HG02678 (cell line): ENCODE measurements around the gene PHF21B.
"Not testable (repeated sequence)": the region's sequence is repeated elsewhere in the genome, so short reads cannot be mapped to it uniquely, and the experiment has no call there.

Experiments used
- ATAC-seq: cut with Tn5 transposase; IDR thresholded peaks from one replicate; pipeline ENCODE4 v1.9.1; 2021; ENCODE audit warnings: mild to moderate bottlenecking, moderate library complexity; ENCODE audit not compliant: unreplicated experiment

The PHF21B gene

DNA sequence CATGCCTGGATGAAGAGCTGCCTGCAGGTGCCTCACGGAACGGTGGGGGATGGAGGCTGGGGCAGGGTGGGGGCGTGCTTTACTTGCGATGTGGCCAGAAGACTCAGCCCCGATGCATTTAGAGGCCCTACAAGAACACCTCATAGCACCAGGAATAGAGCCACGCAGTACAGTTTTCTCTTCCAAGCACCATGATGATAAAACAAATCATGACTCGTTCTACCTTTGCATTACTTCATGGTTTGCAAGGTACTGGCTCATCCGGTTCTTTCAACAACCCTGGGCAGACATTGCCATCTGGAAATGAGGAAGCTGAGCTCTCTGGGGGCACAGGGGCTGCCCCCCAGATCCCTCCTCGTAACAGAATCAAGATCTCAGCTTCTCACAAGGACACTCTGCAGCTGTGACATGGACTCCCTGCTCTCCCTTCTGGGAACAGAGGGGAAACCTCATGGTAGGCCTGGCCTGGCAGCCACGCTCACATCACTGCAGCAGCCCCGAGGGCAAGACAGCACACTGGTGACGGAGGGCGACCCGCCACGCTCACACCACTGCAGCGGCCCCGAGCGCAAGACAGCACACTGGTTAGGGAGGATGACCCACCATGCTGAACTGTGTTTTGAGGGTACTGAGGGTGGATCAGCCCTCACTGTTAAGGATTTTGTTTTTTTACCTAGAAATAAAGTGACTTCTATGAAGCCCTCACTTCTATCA is 46.9 kb downstream of the PHF21B start:
- ATAC-seq = no peak

- ATAC-seq = not testable (repeated sequence)
These were observed 48.1 kb downstream of the PHF21B start for GRCh38 chr22:44961682-44962081.

DNA sequence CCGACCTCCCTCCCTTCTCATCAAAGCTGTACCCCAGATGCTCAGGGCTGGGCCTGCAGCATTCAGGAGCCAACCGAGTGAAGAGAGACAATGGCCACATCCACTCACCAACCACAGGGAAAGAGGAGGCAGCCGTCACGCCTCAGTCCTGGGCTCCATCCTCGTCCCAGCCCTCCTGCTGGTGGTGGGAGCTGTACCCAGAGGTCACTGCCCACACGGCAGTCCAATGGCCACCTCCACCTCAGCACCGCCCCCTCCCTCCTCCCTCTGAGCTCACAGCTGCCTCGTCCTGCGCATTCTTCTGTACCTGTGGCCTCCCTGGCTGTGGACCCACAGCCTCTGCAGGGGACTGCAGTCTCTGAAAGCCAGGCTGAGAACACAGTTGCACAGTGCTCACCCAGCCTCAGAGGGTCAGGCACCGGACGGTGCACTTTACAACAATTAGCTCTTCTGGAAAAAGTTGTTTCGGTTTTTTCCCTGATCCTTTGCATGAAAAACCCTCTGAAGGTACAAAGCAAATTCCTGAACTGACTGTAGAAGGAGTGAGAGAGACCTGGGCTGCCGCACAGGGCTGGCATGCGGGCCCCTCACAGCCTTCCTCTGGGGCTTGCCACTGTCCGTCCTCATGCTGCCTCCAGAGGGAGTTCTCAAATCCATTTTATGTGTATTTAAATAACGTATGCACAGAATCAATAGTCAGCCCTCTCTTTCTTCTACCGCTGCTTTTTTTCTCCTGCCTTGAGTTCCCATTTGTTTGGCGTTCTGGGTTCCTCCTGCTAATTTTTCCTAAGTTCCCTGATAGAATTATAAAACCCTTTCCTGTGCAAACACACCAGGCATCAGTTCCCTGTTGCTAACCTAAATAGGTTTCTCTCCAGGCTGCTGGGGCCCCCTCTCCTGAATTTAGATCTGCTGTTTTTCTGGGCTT is 52.7 kb downstream of the PHF21B start:
- no peak for ATAC-seq

DNA sequence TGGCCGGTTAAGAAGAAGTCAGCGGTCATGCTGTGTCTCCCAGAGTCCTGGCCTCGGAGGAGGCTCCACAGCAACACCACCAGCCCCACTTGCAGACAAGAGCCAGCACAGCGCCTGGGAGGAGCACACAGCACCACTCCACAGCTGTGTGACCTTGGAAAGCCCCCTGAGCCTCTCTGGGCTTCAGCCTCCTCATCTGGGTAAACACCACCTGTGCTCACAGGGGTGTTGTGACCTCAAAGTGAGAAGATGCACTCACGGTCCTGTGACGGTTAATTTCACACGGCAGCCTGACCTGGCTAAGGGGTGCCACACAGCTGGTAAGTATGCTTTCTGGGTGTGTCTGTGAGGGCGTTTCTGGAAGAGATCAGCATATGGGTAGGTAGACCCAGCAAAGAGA is 54.7 kb downstream of the PHF21B start:
- ATAC-seq = peak; percentile 63

DNA sequence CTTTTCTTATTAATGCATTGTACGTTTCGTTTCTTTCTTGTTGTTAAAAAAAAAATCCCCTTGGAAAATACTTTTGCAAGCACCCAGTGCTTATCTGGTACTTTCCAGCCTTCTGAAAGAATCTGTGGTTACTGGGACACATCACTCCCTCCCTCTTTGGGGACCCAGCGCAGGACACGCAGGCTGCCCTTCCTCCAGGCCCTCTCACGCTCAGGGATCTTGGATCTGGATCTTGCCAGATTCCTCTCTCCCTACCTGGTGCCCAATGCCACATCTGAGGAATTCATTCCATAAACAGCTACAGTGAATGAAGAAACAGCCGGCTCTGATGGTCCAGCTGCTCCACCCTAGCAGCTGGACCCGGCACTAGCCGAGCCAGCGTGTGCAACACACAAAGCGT is 55.7 kb downstream of the PHF21B start:
- no peak for ATAC-seq

- no peak for ATAC-seq
These were observed 56.7 kb downstream of the PHF21B start for GRCh38 chr22:44952863-44953746.

- no peak for ATAC-seq
These were observed 58.3 kb downstream of the PHF21B start for GRCh38 chr22:44951510-44951816.

GRCh38 chr22:44950806-44951509 is 58.8 kb downstream of the PHF21B start:
- ATAC-seq = no peak

GRCh38 chr22:44947846-44948245 is 62.0 kb downstream of the PHF21B start:
- no peak for ATAC-seq

GRCh38 chr22:44947049-44947448 is 62.8 kb downstream of the PHF21B start:
- no peak for ATAC-seq

DNA sequence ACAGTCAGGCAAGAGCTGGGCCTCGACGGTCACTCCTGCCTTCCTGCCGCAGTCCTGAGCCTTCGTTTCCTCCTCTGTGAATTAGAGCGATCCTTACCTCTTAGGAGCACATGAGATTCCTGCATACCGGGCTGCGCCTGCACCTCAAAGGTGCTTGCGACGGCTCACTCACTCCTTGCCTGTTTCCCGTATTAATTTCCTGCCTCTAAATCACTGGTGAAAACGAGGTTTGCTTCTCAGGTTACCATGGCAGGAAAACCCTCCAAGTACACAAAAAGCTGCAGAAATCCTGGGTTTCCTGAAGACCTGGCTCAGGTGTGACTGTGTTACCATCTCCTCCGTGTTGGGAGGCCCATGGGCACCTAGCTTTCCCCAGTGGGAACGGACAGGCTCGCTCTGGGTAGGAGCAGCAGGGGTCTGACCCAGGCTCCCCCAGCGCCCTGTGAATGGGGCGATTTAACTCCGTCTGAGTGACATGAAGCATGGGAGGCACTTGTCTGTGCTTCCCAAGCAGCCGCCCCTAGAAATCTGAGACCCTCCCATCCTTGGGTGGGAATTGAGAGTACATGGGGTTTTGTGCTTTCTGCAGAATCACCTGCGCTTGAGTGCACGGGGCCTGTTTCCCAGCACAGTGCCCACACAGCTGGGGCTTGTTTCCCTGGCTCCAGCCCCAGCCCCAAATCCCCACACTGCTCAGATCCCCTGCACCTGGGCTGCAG is 64.8 kb downstream of the PHF21B start:
- no peak for ATAC-seq

- no peak for ATAC-seq
These were observed 66.0 kb downstream of the PHF21B start for GRCh38 chr22:44943701-44944324.

DNA sequence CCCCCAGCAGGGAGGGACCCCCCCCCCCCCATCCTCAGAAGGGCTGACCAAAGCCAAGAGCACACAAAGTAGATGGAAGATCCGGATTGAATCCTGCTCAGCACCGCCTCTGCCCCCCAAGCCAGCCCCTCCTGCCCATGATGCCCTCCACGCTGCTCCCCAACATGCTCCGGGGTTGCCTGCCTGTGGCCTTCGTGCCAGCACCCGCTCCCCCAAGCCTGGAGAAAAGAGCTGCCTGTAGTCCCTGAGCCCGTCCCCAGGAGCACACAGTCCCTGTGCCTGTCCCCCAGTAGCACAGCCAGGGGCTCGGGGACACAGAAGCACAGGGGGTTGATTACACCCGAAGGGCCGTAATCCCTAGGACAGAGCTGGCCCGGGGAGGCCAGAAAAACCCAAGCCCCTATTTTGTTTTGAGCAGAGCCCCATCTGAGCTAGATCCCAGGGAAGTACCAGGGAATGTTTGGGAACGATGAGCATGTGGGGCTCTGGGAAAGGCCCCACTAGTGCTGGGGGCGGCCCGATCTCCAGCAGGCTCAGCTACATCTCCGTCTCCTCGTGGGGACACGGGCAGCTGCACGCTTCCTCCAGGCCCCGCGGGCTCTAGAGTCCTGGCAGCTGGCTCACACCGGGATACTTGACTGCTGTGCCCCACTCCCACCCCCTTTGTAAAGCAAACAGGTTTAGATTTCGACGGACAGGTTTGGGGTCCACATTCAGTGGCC is 66.7 kb downstream of the PHF21B start:
- ATAC-seq = no peak

DNA sequence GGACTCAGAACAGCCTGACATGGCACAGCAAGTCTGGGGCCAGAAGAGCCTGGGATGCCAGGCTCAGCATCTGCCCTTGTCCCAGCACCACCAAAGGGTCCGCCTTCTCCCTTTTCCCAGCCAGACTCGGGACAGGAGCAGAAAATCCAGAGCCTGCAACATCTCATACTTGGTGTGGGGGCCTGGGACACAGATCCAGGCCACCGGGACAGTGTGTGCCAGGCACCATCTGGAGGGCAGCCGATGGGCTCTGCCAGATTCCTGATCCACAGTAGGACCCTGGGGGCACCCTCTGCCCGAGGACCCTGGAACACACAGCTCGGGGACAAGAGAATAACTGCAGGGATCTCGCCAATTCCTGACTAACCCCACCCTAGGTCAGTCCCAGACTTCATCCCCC is 67.7 kb downstream of the PHF21B start:
- ATAC-seq = no peak

- no peak for ATAC-seq
These were observed 68.6 kb downstream of the PHF21B start for GRCh38 chr22:44941207-44941606.

- ATAC-seq = no peak
These were observed 69.7 kb downstream of the PHF21B start for GRCh38 chr22:44940130-44940529.

DNA sequence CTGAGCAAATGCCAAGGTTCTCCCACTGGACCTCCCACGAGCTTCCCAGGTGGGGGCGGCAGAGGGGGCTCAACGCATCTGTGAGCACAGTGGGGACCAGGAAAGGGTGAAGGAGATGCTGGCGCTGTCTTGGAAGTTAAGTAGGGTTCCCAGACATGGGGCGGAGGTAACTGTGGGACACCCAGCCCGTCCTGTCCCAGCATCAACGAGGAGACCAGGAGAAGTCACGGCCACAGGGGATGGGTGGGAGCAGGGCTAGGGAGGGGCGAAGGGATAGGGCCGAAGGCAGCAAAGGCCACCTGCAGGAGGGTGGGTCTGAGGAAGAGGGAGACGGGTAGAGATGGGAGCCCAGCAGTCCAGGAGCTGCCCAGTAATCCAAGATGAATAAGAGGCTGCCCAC is 70.4 kb downstream of the PHF21B start:
- no peak for ATAC-seq

GRCh38 chr22:44938886-44939285 is 70.9 kb downstream of the PHF21B start:
- no peak for ATAC-seq

GRCh38 chr22:44937216-44937615 is 72.6 kb downstream of the PHF21B start:
- no peak for ATAC-seq
